Gastroesophageal sphincter (tissue), 4 donors: Measurements from ENCODE around the gene PRR18. TPM values are rescaled to one million over a fixed set of nuclear protein-coding genes. Genes with fewer than 3 reads are reported as not detected.

Source experiments
- ATAC-seq: fragments of 150-250 bp; one replicate; pipeline ENCODE4 v1.9.1; 2016; ENCODE audit warnings: mild to moderate bottlenecking, moderate library complexity
- H3K27ac ChIP-seq, 4 donors: fragments of 200-600 bp; sonication (generic) in 3 of 4; 1 replicate in 3 of 4; 2 replicates in 1 of 4; pipeline ENCODE4 v1.5.1; 2016 to 2019
- H3K27me3 ChIP-seq: fragments of 200-600 bp; sonication (generic); one replicate; pipeline ENCODE4 v1.5.1; 2019
- H3K36me3 ChIP-seq, 2 donors: fragments of 200-600 bp; sonication (generic); one replicate each; pipeline ENCODE4 v1.5.1; 2019; ENCODE audit warnings: control low read depth in 1 of 2
- H3K4me1 ChIP-seq, 3 donors: fragments of 200-600 bp; sonication (generic); 1 replicate in 2 of 3; 2 replicates in 1 of 3; pipeline ENCODE4 v1.5.1; 2016 to 2019; ENCODE audit warnings: control low read depth in 2 of 3
- H3K4me3 ChIP-seq, 2 donors: fragments of 200-600 bp; sonication (generic); one replicate each; pipeline ENCODE4 v1.5.1; 2019; ENCODE audit warnings: mild to moderate bottlenecking in 1 of 2, moderate library complexity in 1 of 2
- H3K9me3 ChIP-seq, 3 donors: fragments of 200-600 bp; sonication (generic); one replicate each; pipeline ENCODE4 v1.5.1; 2017 to 2019; ENCODE audit warnings: control low read depth in 2 of 3
- EP300 ChIP-seq: sonication (generic); formaldehyde crosslinking; IDR thresholded peaks from one replicate; pipeline ENCODE4 v1.6.1; 2017; ENCODE audit warnings: antibody characterized with exemption, mild to moderate bottlenecking
- POLR2A ChIP-seq, 2 donors: fragments of 450-650 bp; IDR thresholded peaks; one replicate each; pipeline ENCODE4 v1.6.1; 2017; ENCODE audit warnings: antibody characterized with exemption in 2 of 2, mild to moderate bottlenecking in 2 of 2, moderate library complexity in 1 of 2
- POLR2AphosphoS5 ChIP-seq: sonication (generic); formaldehyde crosslinking; IDR thresholded peaks from one replicate; pipeline ENCODE4 v1.6.1; 2017; ENCODE audit warnings: antibody characterized with exemption
- WGBS, 2 donors: methylation state at CpG; one replicate each; pipeline ENCODE4 v1.1.5; 2018; ENCODE audit warnings: low coverage in 1 of 2; 5-methylcytosine and 5-hydroxymethylcytosine counted together
- total RNA-seq, 4 donors: library from RNA; depleted of rRNA; stranded (reverse); fragments of >200 nt; gene quantifications; one replicate each; pipeline ENCODE4 v1.1.0, GENCODE V29; 2016
- TF ChIP-seq, protein P1 (sequence below), 4 experiments: fragments of 200-600 bp in 2 of 4; fragments of 450-650 bp in 2 of 4; sonication (generic) in 1 of 4; IDR thresholded peaks; one replicate each; pipeline ENCODE4 v1.5.1; 2017 to 2019; ENCODE audit warnings: antibody characterized with exemption in 4 of 4, mild to moderate bottlenecking in 2 of 4, moderate library complexity in 2 of 4

The PRR18 gene, protein sequence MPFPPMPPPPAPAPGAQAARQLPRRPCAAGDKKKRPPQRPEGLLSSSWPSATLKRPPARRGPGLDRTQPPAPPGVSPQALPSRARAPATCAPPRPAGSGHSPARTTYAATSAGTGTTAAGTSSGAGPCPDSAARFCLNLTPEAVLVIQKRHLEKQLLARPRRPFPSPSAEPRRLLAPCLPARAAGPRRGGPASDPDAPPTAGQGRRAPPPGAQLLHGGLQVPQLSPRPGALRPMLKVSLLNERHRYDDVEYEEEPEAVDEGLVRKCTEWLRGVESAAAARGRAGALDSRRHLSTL
- total RNA-seq: not detected

DNA sequence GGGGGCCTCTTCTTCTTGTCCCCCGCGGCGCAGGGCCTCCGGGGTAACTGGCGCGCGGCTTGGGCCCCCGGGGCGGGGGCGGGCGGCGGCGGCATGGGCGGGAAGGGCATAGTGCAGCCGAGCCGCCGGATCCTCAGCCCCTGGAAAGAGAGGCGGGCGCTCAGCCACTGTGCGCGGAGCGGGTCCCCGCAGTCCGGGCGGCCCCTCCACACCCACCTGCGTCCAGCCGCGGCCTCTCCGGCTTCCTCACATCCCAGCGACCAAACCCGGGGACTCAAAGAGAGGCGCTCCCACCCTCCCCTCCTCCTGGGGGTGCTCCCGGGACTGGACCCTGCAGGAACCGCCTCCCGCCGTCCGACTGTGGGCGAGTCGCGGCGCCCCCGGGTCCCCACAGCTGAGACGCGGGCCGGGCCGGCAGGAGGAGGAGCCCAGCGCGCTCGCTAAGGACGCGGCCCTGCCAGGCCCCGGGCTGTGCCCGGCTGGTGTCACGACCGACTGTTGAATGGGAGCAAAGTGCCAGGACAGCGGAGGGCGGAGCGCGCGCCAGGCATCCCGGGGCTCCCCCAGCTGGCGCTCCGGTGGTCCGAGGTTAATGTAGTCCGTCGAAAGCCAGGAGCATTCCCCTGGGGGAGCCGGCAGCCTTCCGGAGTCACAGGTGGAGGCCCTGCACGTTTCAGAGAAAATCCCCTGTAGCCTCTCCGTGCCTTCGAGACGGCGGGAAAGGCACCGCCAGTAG lies at the start of gene PRR18:
Gene PRR18 (minus strand): TSS at position 360 of the 736 bp plus-strand sequence. CDS start 250 bp downstream, at position 110.
- Histone ChIP-seq H3K9me3 (no peaks in the 10 kb centered on the region), H3K27ac (no peak within 1 kb of the TSS), H3K4me3 (peak within 1 kb of the TSS; percentile 4 to 57), H3K27me3 (peaks cover 69% of the 10 kb centered on the region), H3K36me3 (no peaks in the 10 kb centered on the region), H3K4me1 (peaks cover 0 to 23% (median 12%) of the 10 kb centered on the region in 3 donors)
- peak; percentile 50 for ATAC-seq
- 20 to 25% methylated on average over 4 of the region's 74 CpGs for WGBS, 2 donors
- TF ChIP-seq POLR2AphosphoS5 (no peak), EP300 (no peak), POLR2A (IDR thresholded peaks at IDR 0.05) (no peak)
- TF ChIP-seq, protein P1, sequence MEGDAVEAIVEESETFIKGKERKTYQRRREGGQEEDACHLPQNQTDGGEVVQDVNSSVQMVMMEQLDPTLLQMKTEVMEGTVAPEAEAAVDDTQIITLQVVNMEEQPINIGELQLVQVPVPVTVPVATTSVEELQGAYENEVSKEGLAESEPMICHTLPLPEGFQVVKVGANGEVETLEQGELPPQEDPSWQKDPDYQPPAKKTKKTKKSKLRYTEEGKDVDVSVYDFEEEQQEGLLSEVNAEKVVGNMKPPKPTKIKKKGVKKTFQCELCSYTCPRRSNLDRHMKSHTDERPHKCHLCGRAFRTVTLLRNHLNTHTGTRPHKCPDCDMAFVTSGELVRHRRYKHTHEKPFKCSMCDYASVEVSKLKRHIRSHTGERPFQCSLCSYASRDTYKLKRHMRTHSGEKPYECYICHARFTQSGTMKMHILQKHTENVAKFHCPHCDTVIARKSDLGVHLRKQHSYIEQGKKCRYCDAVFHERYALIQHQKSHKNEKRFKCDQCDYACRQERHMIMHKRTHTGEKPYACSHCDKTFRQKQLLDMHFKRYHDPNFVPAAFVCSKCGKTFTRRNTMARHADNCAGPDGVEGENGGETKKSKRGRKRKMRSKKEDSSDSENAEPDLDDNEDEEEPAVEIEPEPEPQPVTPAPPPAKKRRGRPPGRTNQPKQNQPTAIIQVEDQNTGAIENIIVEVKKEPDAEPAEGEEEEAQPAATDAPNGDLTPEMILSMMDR (IDR thresholded peaks at IDR 0.05): no peak

DNA sequence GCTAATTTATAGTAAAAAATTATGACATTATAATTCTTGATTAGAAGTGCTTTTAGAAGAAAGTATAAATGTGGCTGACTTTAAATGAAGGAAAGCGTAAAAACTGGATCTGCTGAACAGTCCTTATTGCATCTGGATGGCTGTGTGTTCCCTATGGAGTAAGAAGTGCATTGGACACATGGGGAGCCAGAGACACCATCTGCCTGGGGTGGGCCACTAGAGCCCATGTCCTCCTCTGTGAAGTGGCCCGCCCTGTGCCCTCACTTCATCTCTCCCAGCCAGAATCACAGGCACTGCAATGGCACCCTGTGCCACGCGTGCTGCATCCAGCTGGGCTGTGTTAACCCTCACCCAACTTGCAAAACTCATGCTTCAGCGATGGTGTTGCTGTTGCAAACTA lies 47.4 kb upstream of the PRR18 start:
- Histone ChIP-seq H3K27me3 (peaks cover 4% of the 10 kb centered on the region), H3K9me3 (no peaks in the 10 kb centered on the region), H3K27ac (no peak overlapping the region), H3K4me3 (no peak overlapping the region), H3K4me1 (peaks cover 0 to 4% (median 0%) of the 10 kb centered on the region in 3 donors), H3K36me3 (no peaks in the 10 kb centered on the region)
- 40 to 64% methylated on average over 4 of the region's 5 CpGs for WGBS, 2 donors
- ATAC-seq: no peak
- TF ChIP-seq, protein P1 (IDR thresholded peaks at IDR 0.05): no peak

DNA sequence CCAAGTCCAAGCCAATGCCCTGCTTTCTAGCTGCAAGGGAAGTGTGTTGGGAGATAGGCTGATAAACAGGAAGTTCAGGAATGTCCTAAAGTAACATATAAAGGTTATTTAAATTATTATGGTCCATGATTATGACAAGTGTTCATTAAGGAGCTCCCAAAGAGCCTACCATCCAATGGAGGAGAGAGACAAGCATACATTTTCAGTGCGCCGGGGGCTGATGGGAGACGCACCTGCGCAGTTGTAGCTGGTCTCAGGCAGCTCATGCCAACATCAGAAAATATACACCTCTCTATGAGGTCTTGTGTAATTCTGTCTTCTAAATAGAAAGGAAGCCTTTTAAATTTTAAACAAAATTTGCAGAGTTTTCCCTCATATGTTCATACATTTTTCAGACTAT lies 46.8 kb upstream of the PRR18 start:
- TF ChIP-seq EP300 (no peak), POLR2A (IDR thresholded peaks at IDR 0.05) (no peak), POLR2AphosphoS5 (no peak)
- TF ChIP-seq, protein P1 (IDR thresholded peaks at IDR 0.05): no peak
- Histone ChIP-seq H3K9me3 (no peaks in the 10 kb centered on the region), H3K36me3 (no peaks in the 10 kb centered on the region), H3K4me1 (peaks cover 0 to 4% (median 0%) of the 10 kb centered on the region in 3 donors), H3K27ac (no peak overlapping the region), H3K27me3 (peaks cover 4% of the 10 kb centered on the region), H3K4me3 (no peak overlapping the region)
- 97 to 100% methylated on average over 1 to 4 of the region's 4 CpGs for WGBS, 2 donors
- no peak for ATAC-seq

DNA sequence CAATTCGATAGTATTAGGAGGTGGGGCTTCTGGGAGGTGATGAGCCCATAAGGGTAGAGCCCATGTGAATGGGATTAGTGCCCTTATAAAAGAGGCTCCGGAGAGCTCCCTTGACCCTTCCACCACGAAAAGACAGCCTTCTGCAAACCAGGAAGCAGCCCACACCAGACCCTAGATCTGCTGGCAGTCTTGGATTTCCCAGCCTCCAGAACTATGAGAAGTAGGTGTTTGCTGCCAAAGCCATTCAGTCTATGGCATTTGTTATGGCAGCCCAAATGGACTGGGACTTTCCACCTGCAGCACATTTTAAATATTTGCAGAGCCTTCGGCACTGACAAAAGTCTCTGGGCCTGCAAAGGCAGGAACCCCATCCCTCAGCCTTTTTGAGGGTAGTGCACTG lies 46.0 kb upstream of the PRR18 start:
- TF ChIP-seq POLR2A (IDR thresholded peaks at IDR 0.05) (no peak), POLR2AphosphoS5 (no peak), EP300 (no peak)
- TF ChIP-seq, protein P1 (IDR thresholded peaks at IDR 0.05): no peak
- Histone ChIP-seq H3K27ac (no peak overlapping the region), H3K4me1 (peaks cover 0 to 4% (median 0%) of the 10 kb centered on the region in 3 donors), H3K9me3 (no peaks in the 10 kb centered on the region), H3K36me3 (no peaks in the 10 kb centered on the region), H3K4me3 (no peak overlapping the region), H3K27me3 (peaks cover 4% of the 10 kb centered on the region)
- ATAC-seq: no peak
- 78 to 82% methylated on average over 3 of the region's 4 CpGs for WGBS, 2 donors
